Breast epithelium (tissue), 3 donors: ENCODE measurements around the gene FUT9.

Experiments used
- CTCF ChIP-seq, 3 donors: fragments of 450-650 bp; IDR thresholded peaks; one replicate each; pipeline ENCODE4 v1.5.1; 2016 to 2017; ENCODE audit warnings: antibody characterized with exemption in 3 of 3, mild to moderate bottlenecking in 3 of 3, moderate library complexity in 3 of 3
- POLR2A ChIP-seq: fragments of 450-650 bp; IDR thresholded peaks from one replicate; pipeline ENCODE4 v1.6.1; 2016; ENCODE audit warnings: antibody characterized with exemption, mild to moderate bottlenecking, moderate library complexity

GRCh38 chr6:96032661-96033060 is 16.9 kb downstream of the FUT9 start:
- no peak for TF ChIP-seq CTCF (IDR thresholded peaks at IDR 0.05)
- no peak for TF ChIP-seq POLR2A
